ENCODE data around the gene TMCO5A. TPM values are rescaled to one million over a fixed set of nuclear protein-coding genes. Genes with fewer than 3 reads are reported as not detected.

TMCO5A gene
- polyA plus RNA-seq, 1 donor (not counting 4 experiments of a cell fraction or from before 2014, with no cell fraction given): not detected

DNA sequence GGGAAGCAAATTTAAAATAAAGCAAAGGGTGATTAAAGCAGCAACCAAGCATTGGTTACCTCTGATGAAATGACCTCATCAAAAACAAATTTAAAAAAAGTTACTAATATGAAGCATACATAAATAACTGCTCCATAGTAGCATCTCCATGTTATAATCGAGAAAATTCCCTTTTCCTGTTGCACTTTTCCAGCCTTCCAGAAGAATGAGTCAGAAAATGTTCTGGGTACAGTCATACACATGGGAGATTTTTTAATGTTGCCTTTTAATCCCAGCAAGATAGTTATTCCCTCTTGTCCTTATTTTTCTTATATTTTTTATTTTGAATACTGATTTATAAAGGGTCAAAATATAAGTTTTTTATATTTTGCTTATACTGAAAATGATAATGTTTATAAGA, 2.6 kb upstream of the TMCO5A start:
- dilution Hi-C loops (cut with MboI; ENCODE audit: extremely low pct_ligation_motif_present, low sequenced_read_pairs): no loop called here
- H3K9ac ChIP-seq (ENCODE audit: control insufficient read depth, extremely low read depth, insufficient read depth, low read length): no peak overlapping the region
- no peaks in the 10 kb centered on the region for H3K9me3 ChIP-seq (ENCODE audit: control insufficient read depth, low read depth, low read length)
- H3K79me2 ChIP-seq (ENCODE audit: control insufficient read depth, insufficient read depth, low read length): no peaks in the 10 kb centered on the region
- FAIRE-seq: no peak
- no peak overlapping the region for H2AFZ ChIP-seq (ENCODE audit: control insufficient read depth, low read length)
- no peaks in the 10 kb centered on the region for H3K36me3 ChIP-seq (ENCODE audit: control insufficient read depth in 2 of 2, extremely low read depth in 1 of 2, insufficient read depth in 2 of 2, low read length in 2 of 2)
- peaks cover 7% of the 10 kb centered on the region for H3K27me3 ChIP-seq (ENCODE audit: control insufficient read depth, extremely low read depth, insufficient read depth, low read length)
- no peaks in the 10 kb centered on the region for H4K20me1 ChIP-seq (ENCODE audit: control insufficient read depth, extremely low read depth, insufficient read depth, low read length)
- no peaks in the 10 kb centered on the region for H3K9me1 ChIP-seq (ENCODE audit: control insufficient read depth, extremely low read depth, insufficient read depth, low read length)
- no peaks in the 10 kb centered on the region for H3K4me1 ChIP-seq (ENCODE audit: control insufficient read depth, extremely low read depth, insufficient read depth, low read length)
- H3K4me3 ChIP-seq (ENCODE audit: control insufficient read depth in 2 of 3, extremely low read depth in 1 of 3, insufficient read depth in 2 of 3, low read depth in 1 of 3, low read length in 3 of 3): no peak overlapping the region
- DNase-seq (ENCODE audit: low read depth, low spot score): no peak
- no peak overlapping the region for H3K4me2 ChIP-seq (ENCODE audit: control insufficient read depth, extremely low read depth, insufficient read depth, low read depth, low read length)
- TF ChIP-seq, protein P1, sequence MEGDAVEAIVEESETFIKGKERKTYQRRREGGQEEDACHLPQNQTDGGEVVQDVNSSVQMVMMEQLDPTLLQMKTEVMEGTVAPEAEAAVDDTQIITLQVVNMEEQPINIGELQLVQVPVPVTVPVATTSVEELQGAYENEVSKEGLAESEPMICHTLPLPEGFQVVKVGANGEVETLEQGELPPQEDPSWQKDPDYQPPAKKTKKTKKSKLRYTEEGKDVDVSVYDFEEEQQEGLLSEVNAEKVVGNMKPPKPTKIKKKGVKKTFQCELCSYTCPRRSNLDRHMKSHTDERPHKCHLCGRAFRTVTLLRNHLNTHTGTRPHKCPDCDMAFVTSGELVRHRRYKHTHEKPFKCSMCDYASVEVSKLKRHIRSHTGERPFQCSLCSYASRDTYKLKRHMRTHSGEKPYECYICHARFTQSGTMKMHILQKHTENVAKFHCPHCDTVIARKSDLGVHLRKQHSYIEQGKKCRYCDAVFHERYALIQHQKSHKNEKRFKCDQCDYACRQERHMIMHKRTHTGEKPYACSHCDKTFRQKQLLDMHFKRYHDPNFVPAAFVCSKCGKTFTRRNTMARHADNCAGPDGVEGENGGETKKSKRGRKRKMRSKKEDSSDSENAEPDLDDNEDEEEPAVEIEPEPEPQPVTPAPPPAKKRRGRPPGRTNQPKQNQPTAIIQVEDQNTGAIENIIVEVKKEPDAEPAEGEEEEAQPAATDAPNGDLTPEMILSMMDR (optimal IDR thresholded peaks at IDR 0.05 in 1 of 3, IDR thresholded peaks at IDR 0.05 in 1 of 3, conservative IDR thresholded peaks at IDR 0.05 in 1 of 3; ENCODE audit: extremely low read depth in 1 of 3, insufficient read depth in 2 of 3, low read length in 3 of 3): no peak
- no peak for TF ChIP-seq EZH2 (IDR thresholded peaks at IDR 0.05; ENCODE audit: low read length)
- H3K27ac ChIP-seq (ENCODE audit: control insufficient read depth, insufficient read depth, low read length): no peak overlapping the region

DNA sequence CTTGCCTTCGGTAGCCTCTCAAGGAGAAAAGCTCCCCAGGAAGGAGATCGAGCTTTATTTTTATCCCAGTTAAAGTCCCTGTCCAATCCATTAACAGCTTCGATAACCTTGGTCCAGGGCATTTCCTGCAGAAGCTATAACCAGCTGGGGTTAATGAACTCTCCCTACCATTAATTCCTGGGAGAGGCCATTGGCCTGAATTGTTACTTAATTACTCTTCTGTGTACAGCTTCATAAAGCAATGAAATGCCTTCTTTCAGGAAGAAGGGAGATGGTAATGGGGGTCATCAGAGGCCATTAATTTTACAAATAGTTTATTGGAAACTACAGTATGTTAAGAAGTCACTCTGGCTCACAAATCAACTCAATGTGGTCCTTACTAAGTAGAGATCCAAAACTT, 1.9 kb upstream of the TMCO5A start:
- no peak for TF ChIP-seq EZH2 (IDR thresholded peaks at IDR 0.05; ENCODE audit: low read length)
- TF ChIP-seq, protein P1 (optimal IDR thresholded peaks at IDR 0.05 in 1 of 3, IDR thresholded peaks at IDR 0.05 in 1 of 3, conservative IDR thresholded peaks at IDR 0.05 in 1 of 3; ENCODE audit: extremely low read depth in 1 of 3, insufficient read depth in 2 of 3, low read length in 3 of 3): no peak
- no peaks in the 10 kb centered on the region for H3K36me3 ChIP-seq (ENCODE audit: control insufficient read depth in 2 of 2, extremely low read depth in 1 of 2, insufficient read depth in 2 of 2, low read length in 2 of 2)
- no peak overlapping the region for H3K9ac ChIP-seq (ENCODE audit: control insufficient read depth, extremely low read depth, insufficient read depth, low read length)
- no peak overlapping the region for H3K4me2 ChIP-seq (ENCODE audit: control insufficient read depth, extremely low read depth, insufficient read depth, low read depth, low read length)
- no peak for DNase-seq (ENCODE audit: low read depth, low spot score)
- no peak for FAIRE-seq
- H3K4me3 ChIP-seq (ENCODE audit: control insufficient read depth in 2 of 3, extremely low read depth in 1 of 3, insufficient read depth in 2 of 3, low read depth in 1 of 3, low read length in 3 of 3): no peak overlapping the region
- H3K9me1 ChIP-seq (ENCODE audit: control insufficient read depth, extremely low read depth, insufficient read depth, low read length): no peaks in the 10 kb centered on the region
- peaks cover 7% of the 10 kb centered on the region for H3K27me3 ChIP-seq (ENCODE audit: control insufficient read depth, extremely low read depth, insufficient read depth, low read length)
- H4K20me1 ChIP-seq (ENCODE audit: control insufficient read depth, extremely low read depth, insufficient read depth, low read length): no peaks in the 10 kb centered on the region
- H3K27ac ChIP-seq (ENCODE audit: control insufficient read depth, insufficient read depth, low read length): no peak overlapping the region
- dilution Hi-C loops (cut with MboI; ENCODE audit: extremely low pct_ligation_motif_present, low sequenced_read_pairs): no loop called here
- H3K79me2 ChIP-seq (ENCODE audit: control insufficient read depth, insufficient read depth, low read length): no peaks in the 10 kb centered on the region
- no peaks in the 10 kb centered on the region for H3K4me1 ChIP-seq (ENCODE audit: control insufficient read depth, extremely low read depth, insufficient read depth, low read length)
- no peaks in the 10 kb centered on the region for H3K9me3 ChIP-seq (ENCODE audit: control insufficient read depth, low read depth, low read length)
- H2AFZ ChIP-seq (ENCODE audit: control insufficient read depth, low read length): no peak overlapping the region
